ENCODE results near the gene NOVA1.

Gene NOVA1

GRCh38 chr14:26400373-26400772 is 197.5 kb downstream of the NOVA1 start:
- H3K27me3 Mint-ChIP-seq, result no peaks in the 10 kb centered on the region
- H3K27ac Mint-ChIP-seq, result no peak overlapping the region
- H3K4me3 Mint-ChIP-seq, result no peak overlapping the region
- no peaks in the 10 kb centered on the region for H3K36me3 Mint-ChIP-seq (ENCODE audit: low read depth)
- H3K9me3 Mint-ChIP-seq, result peaks cover 27% of the 10 kb centered on the region
- no peaks in the 10 kb centered on the region for H3K4me1 Mint-ChIP-seq (ENCODE audit: low read depth)
- no peak for DNase-seq

- no peak for DNase-seq
- no peak overlapping the region for H3K27ac Mint-ChIP-seq
- H3K4me1 Mint-ChIP-seq (ENCODE audit: low read depth), result no peaks in the 10 kb centered on the region
These were observed 199.2 kb downstream of the NOVA1 start for GRCh38 chr14:26398616-26399015.

More at GRCh38 chr14:26398616-26399015, 199.2 kb downstream of the NOVA1 start:
- no peaks in the 10 kb centered on the region for H3K27me3 Mint-ChIP-seq
- H3K36me3 Mint-ChIP-seq (ENCODE audit: low read depth), result no peaks in the 10 kb centered on the region
- peaks cover 25% of the 10 kb centered on the region for H3K9me3 Mint-ChIP-seq
- H3K4me3 Mint-ChIP-seq, result no peak overlapping the region

Data from activated T-cell treated with anti-CD3 and anti-CD28 coated beads, Interleukin-2, amount 50 U/mL, for 24 hours (primary cell).